ENCODE data around the gene PELI2.
A peak's percentile ranks its signal among the peaks of the same experiment; 100 is the strongest.

The PELI2 gene

DNA sequence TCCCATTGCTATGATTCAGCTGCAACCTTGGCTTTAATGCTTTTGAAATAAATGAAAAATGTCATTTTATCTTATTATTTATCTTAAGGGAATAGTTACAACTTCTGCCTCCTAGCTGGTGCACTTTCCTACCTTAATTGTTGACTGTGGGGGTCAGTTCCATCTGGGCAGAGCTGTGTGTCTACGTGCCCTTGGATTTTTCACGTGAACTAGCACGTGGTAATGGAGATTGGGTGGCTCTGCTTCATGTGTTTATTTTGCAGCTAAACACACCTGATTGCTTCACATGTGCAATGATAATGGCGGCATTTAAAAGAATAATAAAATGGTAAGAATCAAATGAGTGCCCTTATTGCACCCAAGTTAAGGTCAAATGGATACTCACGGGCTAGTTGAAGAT lies 10.6 kb upstream of the PELI2 start:
- DNase-seq, result no peak

GRCh38 chr14:56108057-56108456 lies 10.2 kb upstream of the PELI2 start:
- DNase-seq, result no peak
- TF ChIP-seq GATA1 (IDR thresholded peaks at IDR 0.05; ENCODE audit: low read depth, low read length), result no peak
- no peak for TF ChIP-seq POLR2A (IDR thresholded peaks at IDR 0.05; ENCODE audit: low read length)

More for the DNA sequence above, 10.6 kb upstream of the PELI2 start:
- no peak for TF ChIP-seq POLR2A (IDR thresholded peaks at IDR 0.05; ENCODE audit: low read length)
- no peak for TF ChIP-seq GATA1 (IDR thresholded peaks at IDR 0.05; ENCODE audit: low read depth, low read length)

GRCh38 chr14:56112781-56113180 lies 5.4 kb upstream of the PELI2 start:
- no peak for DNase-seq
- TF ChIP-seq GATA1 (IDR thresholded peaks at IDR 0.05; ENCODE audit: low read depth, low read length) (no peak), POLR2A (IDR thresholded peaks at IDR 0.05; ENCODE audit: low read length) (no peak)

GRCh38 chr14:56115334-56115870 lies 2.8 kb upstream of the PELI2 start:
- TF ChIP-seq GATA1 (IDR thresholded peaks at IDR 0.05; ENCODE audit: low read depth, low read length), result no peak
- no peak for TF ChIP-seq POLR2A (IDR thresholded peaks at IDR 0.05; ENCODE audit: low read length)
- no peak for DNase-seq

GRCh38 chr14:56115976-56116893 lies 2.0 kb upstream of the PELI2 start:
- TF ChIP-seq POLR2A (IDR thresholded peaks at IDR 0.05; ENCODE audit: low read length), result no peak
- no peak for TF ChIP-seq GATA1 (IDR thresholded peaks at IDR 0.05; ENCODE audit: low read depth, low read length)
- DNase-seq, result peak in 1 of 2 experiments; percentile 7

DNA sequence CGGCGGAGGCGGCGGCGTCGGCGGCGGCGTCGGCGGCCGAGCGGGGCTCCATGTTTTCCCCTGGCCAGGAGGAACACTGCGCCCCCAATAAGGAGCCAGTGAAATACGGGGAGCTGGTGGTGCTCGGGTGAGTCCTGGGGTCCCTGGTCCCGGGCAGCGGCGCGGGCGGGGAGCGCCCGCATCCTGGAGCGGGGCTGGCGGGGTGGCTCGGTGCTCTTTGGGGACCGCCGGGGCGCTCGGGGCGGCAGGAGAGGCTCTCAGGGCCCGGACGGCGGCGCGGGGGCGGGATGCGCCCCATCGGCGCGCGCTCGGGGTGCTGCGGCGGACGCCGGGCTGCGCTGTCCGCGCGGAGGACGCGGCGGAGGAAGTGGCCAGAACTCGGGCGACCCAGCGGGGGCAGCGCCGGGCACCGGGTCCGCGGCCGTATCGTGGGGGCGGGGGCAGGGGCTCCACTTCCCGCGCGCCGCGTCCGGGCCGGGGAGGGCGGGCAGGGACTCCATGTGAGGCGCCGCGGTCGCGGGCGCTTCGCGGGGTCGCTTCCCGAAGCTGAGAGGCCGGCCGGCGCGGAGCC lies 485 bp downstream of the PELI2 start:
- TF ChIP-seq POLR2A (IDR thresholded peaks at IDR 0.05; ENCODE audit: low read length) (no peak), GATA1 (IDR thresholded peaks at IDR 0.05; ENCODE audit: low read depth, low read length) (no peak)
- DNase-seq, result peak; percentile 30 to 47

DNA sequence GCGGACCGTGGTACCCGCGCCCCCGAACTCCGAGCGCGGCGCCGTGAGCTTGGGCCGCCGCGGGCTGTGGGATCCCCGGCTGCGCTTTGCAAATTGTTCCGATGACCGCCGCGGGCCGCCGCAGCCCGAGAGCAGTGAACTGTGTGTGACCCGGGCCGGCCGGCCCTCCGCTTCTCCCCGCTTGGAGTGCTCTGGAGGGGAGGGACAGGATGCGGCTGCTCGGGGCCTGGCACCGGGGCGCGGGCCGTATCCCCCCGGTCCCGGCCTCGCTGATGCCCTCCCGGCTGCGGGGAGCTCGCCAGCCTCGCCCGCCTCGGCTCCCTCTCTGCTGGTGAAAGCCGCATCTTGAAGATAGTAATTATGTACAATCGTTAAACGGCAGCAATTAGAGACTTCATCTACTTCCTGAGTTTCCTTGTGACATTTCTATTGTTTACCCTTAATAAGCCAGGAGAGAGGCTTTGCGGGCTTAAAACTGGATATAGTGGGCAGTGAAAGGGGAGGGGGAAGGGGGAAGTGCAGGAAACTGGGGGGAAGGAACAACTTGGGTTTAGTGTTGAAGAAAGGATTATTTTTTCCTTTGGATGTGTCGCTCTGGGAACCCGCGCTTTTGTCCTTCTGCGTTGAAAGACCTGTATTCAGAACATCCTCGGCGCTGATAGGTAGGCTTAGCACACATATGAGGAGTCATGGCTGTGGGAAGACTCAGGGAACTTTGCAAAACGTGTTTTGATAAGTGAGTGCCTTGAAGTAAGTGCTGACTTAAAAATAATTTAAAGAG lies 1.2 kb downstream of the PELI2 start:
- TF ChIP-seq GATA1 (IDR thresholded peaks at IDR 0.05; ENCODE audit: low read depth, low read length) (no peak), POLR2A (IDR thresholded peaks at IDR 0.05; ENCODE audit: low read length) (no peak)
- peak; percentile 22 to 39 for DNase-seq

DNA sequence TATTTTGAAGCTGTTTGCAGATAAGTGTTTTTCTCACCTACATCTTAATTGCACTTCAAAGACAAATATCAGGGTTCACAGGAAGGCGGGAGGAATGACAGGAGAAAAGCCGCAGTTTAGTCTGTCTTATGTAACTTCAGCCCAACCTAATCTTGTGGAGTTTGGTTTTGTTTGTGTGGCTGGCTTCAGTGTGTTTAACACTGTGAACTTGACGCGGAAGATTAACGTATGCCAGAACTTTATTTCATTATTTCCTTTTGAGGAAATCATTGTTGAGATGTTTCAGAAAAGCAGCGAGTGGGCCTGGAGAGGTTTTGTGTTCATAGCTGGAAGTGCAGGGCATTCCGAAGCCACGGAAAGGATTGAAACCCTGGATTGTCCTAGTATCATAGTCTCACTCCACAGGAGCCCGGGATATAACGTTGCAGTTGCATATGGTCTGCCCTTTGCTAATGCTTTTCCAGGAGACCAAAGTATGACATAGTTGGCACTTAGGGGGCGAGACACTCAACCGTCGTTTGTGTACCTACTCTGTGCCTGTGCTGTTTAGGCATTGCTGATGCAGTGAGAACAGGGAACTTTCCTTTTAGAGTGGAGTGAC lies 2.0 kb downstream of the PELI2 start:
- TF ChIP-seq GATA1 (IDR thresholded peaks at IDR 0.05; ENCODE audit: low read depth, low read length), result no peak
- no peak for TF ChIP-seq POLR2A (IDR thresholded peaks at IDR 0.05; ENCODE audit: low read length)
- peak in 1 of 2 experiments; percentile 39 for DNase-seq

- TF ChIP-seq GATA1 (IDR thresholded peaks at IDR 0.05; ENCODE audit: low read depth, low read length) (no peak), POLR2A (IDR thresholded peaks at IDR 0.05; ENCODE audit: low read length) (no peak)
- DNase-seq, result no peak
These were observed 3.6 kb downstream of the PELI2 start for GRCh38 chr14:56121816-56122215.

DNA sequence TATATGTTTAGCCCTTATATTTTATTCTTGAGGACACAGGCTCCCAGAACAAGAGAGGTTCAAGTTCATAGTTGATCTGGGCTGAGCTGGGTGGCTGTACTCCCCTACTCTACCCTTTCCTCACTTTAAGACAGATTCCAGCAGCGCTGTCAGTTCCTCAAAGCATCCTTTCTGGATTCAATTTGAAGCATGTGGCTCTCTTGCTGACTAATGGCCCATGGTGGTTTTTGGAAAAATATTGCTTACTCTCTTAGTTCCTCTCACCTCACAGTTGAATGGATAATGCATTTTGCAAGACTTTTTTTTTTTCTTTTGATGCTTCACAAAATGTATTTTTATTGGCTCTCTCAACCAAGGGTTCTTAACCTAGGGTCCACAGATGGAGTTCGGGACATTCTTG lies 4.1 kb downstream of the PELI2 start:
- TF ChIP-seq POLR2A (IDR thresholded peaks at IDR 0.05; ENCODE audit: low read length) (no peak), GATA1 (IDR thresholded peaks at IDR 0.05; ENCODE audit: low read depth, low read length) (no peak)
- DNase-seq, result no peak

- TF ChIP-seq POLR2A (IDR thresholded peaks at IDR 0.05; ENCODE audit: low read length) (no peak), GATA1 (IDR thresholded peaks at IDR 0.05; ENCODE audit: low read depth, low read length) (no peak)
- no peak for DNase-seq
These were observed 6.1 kb downstream of the PELI2 start for GRCh38 chr14:56124327-56124726.

DNA sequence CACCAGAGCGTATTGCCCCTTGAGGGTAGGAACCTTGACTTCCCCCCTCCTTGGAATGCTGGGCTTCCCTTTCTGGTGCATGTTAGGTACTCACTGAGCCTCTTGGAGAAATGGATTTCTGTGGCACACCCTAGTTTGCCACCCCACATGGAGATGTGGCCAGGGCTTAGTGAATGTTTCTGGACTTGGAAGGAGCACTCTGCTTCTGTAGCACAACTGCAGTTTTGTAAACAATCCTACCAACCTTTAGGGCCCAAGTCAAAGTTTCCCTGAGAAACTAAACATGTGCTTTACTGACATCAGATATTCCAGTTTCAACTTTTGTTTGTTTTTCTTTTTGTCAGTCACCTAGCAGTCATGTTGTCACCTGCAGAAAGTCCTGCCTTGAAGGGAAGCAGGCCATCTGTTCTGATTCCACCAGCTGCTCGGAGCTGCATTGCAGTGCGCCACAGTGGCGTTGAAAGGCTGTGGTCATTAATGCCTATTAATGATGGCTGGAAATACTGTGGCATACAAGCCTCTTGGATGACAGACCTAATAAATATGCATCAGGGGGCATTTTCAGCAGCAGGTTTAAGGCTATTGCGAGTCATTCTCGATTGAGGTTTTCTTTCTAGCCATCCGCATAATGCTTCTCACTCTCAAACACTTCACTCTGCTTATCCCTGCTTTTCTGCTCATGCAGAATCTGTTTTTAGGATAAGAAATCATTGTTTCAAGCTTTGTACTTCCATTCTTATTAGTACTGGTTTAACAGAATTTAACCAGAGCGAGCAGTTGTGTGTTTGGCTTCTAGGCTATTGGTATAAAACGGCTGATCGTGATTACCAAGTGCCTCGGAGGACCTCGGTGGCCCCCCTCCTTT lies 7.8 kb downstream of the PELI2 start:
- TF ChIP-seq POLR2A (IDR thresholded peaks at IDR 0.05; ENCODE audit: low read length), result no peak
- TF ChIP-seq GATA1 (IDR thresholded peaks at IDR 0.05; ENCODE audit: low read depth, low read length), result no peak
- no peak for DNase-seq

- TF ChIP-seq POLR2A (IDR thresholded peaks at IDR 0.05; ENCODE audit: low read length), result no peak
- TF ChIP-seq GATA1 (IDR thresholded peaks at IDR 0.05; ENCODE audit: low read depth, low read length), result no peak
These were observed 8.4 kb downstream of the PELI2 start for GRCh38 chr14:56126637-56126913.

More at GRCh38 chr14:56126637-56126913, 8.4 kb downstream of the PELI2 start:
- no peak for DNase-seq
